ENCODE measurements around the gene SPDYE5. TPM values are rescaled to one million over a fixed set of nuclear protein-coding genes. Genes with fewer than 3 reads are reported as not detected.
"Not testable (repeated sequence)": the region's sequence is repeated elsewhere in the genome, so short reads cannot be mapped to it uniquely, and the experiment has no call there.

The SPDYE5 gene
- total RNA-seq, 4 donors from 2014 or later, result 0.17 TPM; not detected in 3

DNA sequence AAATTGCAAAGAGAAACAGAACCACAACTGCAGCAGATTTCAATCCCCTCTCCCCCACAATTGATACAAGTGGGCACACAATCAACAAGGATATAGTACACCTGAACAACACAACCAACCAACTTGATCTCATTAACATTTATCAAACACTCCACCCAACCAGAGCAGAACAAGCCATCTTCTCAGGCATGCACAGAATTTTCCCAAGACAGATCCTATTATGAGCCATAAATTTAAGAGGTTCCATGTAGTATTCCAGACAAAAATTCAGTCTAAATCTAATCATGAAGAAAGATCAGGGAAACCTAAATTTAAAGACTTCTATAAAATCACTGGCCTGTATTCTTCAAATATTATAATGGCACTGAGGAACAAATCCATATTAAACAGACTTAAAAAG is 29.6 kb downstream of the SPDYE5 start:
- intact Hi-C loops (cut with DNase I; ENCODE audit: low total_unique reads); DNase-seq (ENCODE audit: low spot score in 2 of 2): not testable (repeated sequence)

GRCh38 chr7:75527224-75527722 is 35.2 kb downstream of the SPDYE5 start:
- 0% methylated on average over 28 to 34 of the region's 37 CpGs for WGBS, 2 donors
- peak in 1 of 2 donors; percentile 80 for DNase-seq (ENCODE audit: low spot score in 2 of 2)
- H3K4me3 ChIP-seq (ENCODE audit: low read depth, poor library complexity, severe bottlenecking), result peak overlapping the region; percentile 76
- intact Hi-C loops (cut with DNase I; ENCODE audit: low total_unique reads), result not testable (repeated sequence)

More for the DNA sequence above, 29.6 kb downstream of the SPDYE5 start:
- H3K4me3 ChIP-seq (ENCODE audit: low read depth, poor library complexity, severe bottlenecking), result not testable (repeated sequence)

DNA sequence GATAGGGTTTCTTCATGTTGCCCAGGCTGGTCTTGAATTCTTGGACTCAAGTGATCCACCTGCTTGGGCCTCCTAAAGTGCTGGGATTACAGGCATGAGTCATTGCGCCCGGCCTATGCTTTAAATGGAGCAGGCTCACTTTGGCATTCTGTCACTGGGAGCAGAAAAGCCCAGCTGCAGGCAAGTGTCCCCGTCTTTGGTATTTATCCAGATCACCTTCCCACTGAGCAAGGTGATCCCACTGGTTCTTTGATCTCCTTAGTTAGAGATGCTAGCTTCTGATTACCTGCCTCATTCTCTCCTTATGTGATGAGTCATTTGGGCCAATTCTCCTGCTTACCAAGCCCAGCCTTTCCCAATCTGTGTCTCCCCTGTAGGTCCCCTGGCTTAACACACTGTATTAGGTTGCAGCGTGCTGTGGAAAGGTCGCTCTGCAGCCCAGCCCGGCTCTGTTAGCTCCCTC is 39.3 kb downstream of the SPDYE5 start:
- peak in 1 of 2 donors; percentile 61 for DNase-seq (ENCODE audit: low spot score in 2 of 2)
- TF ChIP-seq, protein P1, sequence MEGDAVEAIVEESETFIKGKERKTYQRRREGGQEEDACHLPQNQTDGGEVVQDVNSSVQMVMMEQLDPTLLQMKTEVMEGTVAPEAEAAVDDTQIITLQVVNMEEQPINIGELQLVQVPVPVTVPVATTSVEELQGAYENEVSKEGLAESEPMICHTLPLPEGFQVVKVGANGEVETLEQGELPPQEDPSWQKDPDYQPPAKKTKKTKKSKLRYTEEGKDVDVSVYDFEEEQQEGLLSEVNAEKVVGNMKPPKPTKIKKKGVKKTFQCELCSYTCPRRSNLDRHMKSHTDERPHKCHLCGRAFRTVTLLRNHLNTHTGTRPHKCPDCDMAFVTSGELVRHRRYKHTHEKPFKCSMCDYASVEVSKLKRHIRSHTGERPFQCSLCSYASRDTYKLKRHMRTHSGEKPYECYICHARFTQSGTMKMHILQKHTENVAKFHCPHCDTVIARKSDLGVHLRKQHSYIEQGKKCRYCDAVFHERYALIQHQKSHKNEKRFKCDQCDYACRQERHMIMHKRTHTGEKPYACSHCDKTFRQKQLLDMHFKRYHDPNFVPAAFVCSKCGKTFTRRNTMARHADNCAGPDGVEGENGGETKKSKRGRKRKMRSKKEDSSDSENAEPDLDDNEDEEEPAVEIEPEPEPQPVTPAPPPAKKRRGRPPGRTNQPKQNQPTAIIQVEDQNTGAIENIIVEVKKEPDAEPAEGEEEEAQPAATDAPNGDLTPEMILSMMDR (IDR thresholded peaks at IDR 0.05), result no peak
- no peak for TF ChIP-seq POLR2A (IDR thresholded peaks at IDR 0.05)
- intact Hi-C loops (cut with DNase I; ENCODE audit: low total_unique reads), result no loop called here
- 54 to 55% methylated on average over 6 of the region's 6 CpGs for WGBS, 2 donors
- no peak overlapping the region for H3K4me3 ChIP-seq (ENCODE audit: low read depth, poor library complexity, severe bottlenecking)

GRCh38 chr7:75532639-75533038 is 40.5 kb downstream of the SPDYE5 start:
- 96 to 99% methylated on average over 4 of the region's 4 CpGs for WGBS, 2 donors
- peak in 1 of 2 donors; percentile 6 for DNase-seq (ENCODE audit: low spot score in 2 of 2)
- intact Hi-C loops (cut with DNase I; ENCODE audit: low total_unique reads), result no loop called here
- TF ChIP-seq POLR2A (IDR thresholded peaks at IDR 0.05), result no peak
- TF ChIP-seq, protein P1 (IDR thresholded peaks at IDR 0.05), result no peak
- H3K4me3 ChIP-seq (ENCODE audit: low read depth, poor library complexity, severe bottlenecking), result no peak overlapping the region

DNA sequence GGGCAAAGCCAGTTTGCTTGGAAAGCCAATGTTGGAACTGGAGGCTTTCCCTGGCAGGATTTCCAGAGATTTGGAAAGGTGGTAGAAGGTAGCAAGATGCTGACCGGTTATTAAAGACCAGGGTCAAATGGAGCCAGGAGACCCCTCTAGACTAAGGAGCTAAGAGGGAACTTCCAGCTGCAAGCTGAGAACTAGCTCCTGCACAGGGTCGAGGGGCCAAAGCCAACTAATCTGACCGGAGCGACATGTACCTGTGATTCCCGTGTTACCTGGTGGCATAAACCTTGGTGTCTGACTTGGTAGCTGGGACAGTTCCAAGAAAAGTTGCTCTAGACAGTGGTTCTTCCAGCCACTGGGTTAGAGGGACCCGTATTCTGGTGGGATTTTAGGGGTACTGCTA is 41.8 kb downstream of the SPDYE5 start:
- peak; percentile 2 to 54 for DNase-seq (ENCODE audit: low spot score in 2 of 2)
- 88 to 90% methylated on average over 6 of the region's 6 CpGs for WGBS, 2 donors
- H3K4me3 ChIP-seq (ENCODE audit: low read depth, poor library complexity, severe bottlenecking), result no peak overlapping the region
- TF ChIP-seq, protein P1 (IDR thresholded peaks at IDR 0.05), result no peak
- no peak for TF ChIP-seq POLR2A (IDR thresholded peaks at IDR 0.05)
- intact Hi-C loops (cut with DNase I; ENCODE audit: low total_unique reads), result no loop called here

DNA sequence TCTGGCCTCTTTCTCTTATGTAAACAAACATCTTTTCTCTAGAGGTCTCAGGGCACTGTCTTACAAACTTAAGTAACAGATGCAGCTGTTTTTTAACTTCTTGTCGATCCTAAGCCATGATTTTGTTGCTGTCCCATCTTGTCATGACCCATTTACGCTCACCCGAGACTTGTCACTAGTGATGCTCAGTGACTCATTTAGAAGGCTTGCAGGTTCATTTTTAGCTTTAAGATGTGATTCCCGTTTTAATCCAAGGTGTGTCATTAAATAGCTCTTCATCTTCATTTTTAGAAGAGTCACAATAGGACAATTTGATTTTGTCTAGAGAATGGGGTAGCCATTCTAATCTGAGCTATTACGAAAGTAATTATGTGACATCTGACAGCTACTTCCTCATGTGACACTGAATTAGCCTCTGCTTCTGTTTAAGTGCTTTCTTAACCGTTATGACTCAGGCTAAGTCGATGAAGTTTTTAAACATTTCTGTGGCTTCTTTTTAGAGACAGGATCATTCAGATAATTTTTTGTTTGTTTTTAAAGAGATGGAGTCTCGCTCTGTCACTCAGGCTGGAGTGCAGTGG is 42.7 kb downstream of the SPDYE5 start:
- peak in 1 of 2 donors; percentile 8 for DNase-seq (ENCODE audit: low spot score in 2 of 2)
- TF ChIP-seq POLR2A (IDR thresholded peaks at IDR 0.05), result no peak
- TF ChIP-seq, protein P1 (IDR thresholded peaks at IDR 0.05), result no peak
- intact Hi-C loops (cut with DNase I; ENCODE audit: low total_unique reads), result no loop called here
- H3K4me3 ChIP-seq (ENCODE audit: low read depth, poor library complexity, severe bottlenecking), result no peak overlapping the region
- 71 to 74% methylated on average over 8 of the region's 8 CpGs for WGBS, 2 donors

DNA sequence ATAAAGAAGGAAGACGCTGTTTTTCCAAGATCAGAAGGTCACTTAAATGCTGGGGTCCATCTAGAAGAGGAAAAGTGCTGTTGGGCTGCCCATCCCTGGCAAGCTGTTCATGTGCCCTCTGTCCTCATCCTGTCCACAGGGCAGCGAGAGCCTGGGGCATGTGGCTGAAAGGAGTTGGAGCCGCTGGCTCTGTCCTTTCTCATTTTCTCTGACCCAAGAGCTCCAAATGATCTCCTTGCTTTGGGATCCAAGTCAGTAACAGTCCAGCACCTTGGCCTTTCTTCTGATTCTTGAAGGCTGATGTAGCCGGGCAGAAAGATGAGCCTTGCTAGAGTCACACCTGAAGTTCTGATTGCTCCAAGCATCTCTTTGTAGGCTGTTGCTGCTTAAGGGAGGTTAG is 44.4 kb downstream of the SPDYE5 start:
- peak in 1 of 2 donors; percentile 54 for DNase-seq (ENCODE audit: low spot score in 2 of 2)

More for the DNA sequence above, 44.4 kb downstream of the SPDYE5 start:
- intact Hi-C loops (cut with DNase I; ENCODE audit: low total_unique reads), result no loop called here
- 89 to 92% methylated on average over 4 of the region's 4 CpGs for WGBS, 2 donors
- no peak overlapping the region for H3K4me3 ChIP-seq (ENCODE audit: low read depth, poor library complexity, severe bottlenecking)
- TF ChIP-seq, protein P1 (IDR thresholded peaks at IDR 0.05), result no peak
- no peak for TF ChIP-seq POLR2A (IDR thresholded peaks at IDR 0.05)

Data from lower leg skin (tissue), 4 donors.